K562 (cell line): ENCODE measurements around the gene POMP. TPM values are rescaled to one million over a fixed set of nuclear protein-coding genes. Genes with fewer than 3 reads are reported as not detected.

Experiments
- CREB5 ChIP-seq: fragments of 250-450 bp; sonication (Bioruptor Pico); IDR thresholded peaks from 2 replicates; pipeline ENCODE4 v1.5.0; 2020; ENCODE audit warnings: mild to moderate bottlenecking
- MITF ChIP-seq: IDR thresholded peaks from 2 replicates; pipeline ENCODE4 v1.6.1; 2014; ENCODE audit warnings: antibody characterized with exemption
- YY1 ChIP-seq, 3 experiments: IDR thresholded peaks; 2 replicates each; pipeline ENCODE4 v1.6.1; 2011; ENCODE audit warnings: low read length in 2 of 3, mild to moderate bottlenecking in 2 of 3, moderate library complexity in 2 of 3, borderline replicate concordance in 1 of 3, control low read depth in 1 of 3, low read depth in 1 of 3; ENCODE audit not compliant: insufficient read depth in 3 of 3, insufficient replicate concordance in 2 of 3, control insufficient read depth in 1 of 3, insufficient read length in 1 of 3; ENCODE audit errors: extremely low read depth in 1 of 3
- ZNF354B ChIP-seq: fragments of 250-450 bp; sonication (Bioruptor Pico); IDR thresholded peaks from 2 replicates; pipeline ENCODE4 v1.4.0; 2020
- ZNF785 ChIP-seq: fragments of 250-450 bp; sonication (Bioruptor Pico); IDR thresholded peaks from 2 replicates; pipeline ENCODE4 v1.4.0; 2020; ENCODE audit warnings: mild to moderate bottlenecking
- polyA plus RNA-seq, 8 experiments: library from polyadenylated mRNA; depleted of rRNA in 4 of 8; stranded (reverse) in 5 of 8; unstranded in 3 of 8; fragments of >200 nt; fragmentation: Nextera tagmentation in 2 of 8; fragmentation: Illumina TruSeq in 1 of 8; extraction: Ambion mirVana in 2 of 8; extraction: Trizol in 1 of 8; gene quantifications; 2 replicates each; pipeline versions ENCODE4 v1.2.1 to v1.2.3, GENCODE V29; 2011 to 2014; ENCODE audit warnings: inconsistent platforms in 1 of 8, missing spikeins in 1 of 8
- total RNA-seq, 7 experiments: library from RNA; depleted of rRNA in 6 of 7; stranded (reverse); fragments of >200 nt in 6 of 7; fragmentation: Illumina TruSeq in 2 of 7; extraction: Trizol in 2 of 7; gene quantifications; 2 replicates each; pipeline versions ENCODE4 v1.2.1 to v1.2.3, GENCODE V29; 2011 to 2021; ENCODE audit warnings: low replicate concordance in 1 of 7

POMP gene
- total and polyA plus RNA-seq, 9 of the 15 experiments (the other 6 are each of a cell fraction or from before 2014, with no cell fraction given): 69.2 to 647 (median 118) TPM

- no peak for TF ChIP-seq ZNF785 (CRISPR knock-in tag)
- TF ChIP-seq MITF: no peak
- no peak for TF ChIP-seq CREB5
- peak in 2 of 3 experiments; percentile 10 to 38 for TF ChIP-seq YY1 (IDR thresholded peaks at IDR 0.05; ENCODE audit: borderline replicate concordance in 1 of 3, control insufficient read depth in 1 of 3, extremely low read depth in 1 of 3, insufficient read depth in 3 of 3, insufficient read length in 1 of 3, insufficient replicate concordance in 2 of 3, low read depth in 1 of 3, low read length in 2 of 3)
- TF ChIP-seq ZNF354B: no peak
Measured at GRCh38 chr13:28636677-28637317, 22.1 kb upstream of the POMP start (continued).
